ENCODE data around the gene SPRR2F. TPM values are rescaled to one million over a fixed set of nuclear protein-coding genes. Genes with fewer than 3 reads are reported as not detected.
"Not testable (repeated sequence)": the region's sequence is repeated elsewhere in the genome, so short reads cannot be mapped to it uniquely, and the experiment has no call there.

Gene SPRR2F
- total and polyA plus RNA-seq, 2 donors (not counting 1 experiment from before 2014, with no cell fraction given), result not detected

GRCh38 chr1:153119491-153119971 is 6.2 kb upstream of the SPRR2F start:
- Mint-ChIP-seq H3K4me3 (no peak overlapping the region), H3K27ac (no peak overlapping the region), H3K4me1 (no peaks in the 10 kb centered on the region), H3K9me3 (ENCODE audit: insufficient read depth) (peaks cover 2% of the 10 kb centered on the region), H3K27me3 (peaks cover 30% of the 10 kb centered on the region)
- no peak overlapping the region for H2AFZ ChIP-seq (ENCODE audit: insufficient read depth, low read depth, low read length, poor library complexity, severe bottlenecking)
- no peak overlapping the region for H3K27ac ChIP-seq (ENCODE audit: low read length in 2 of 2)
- no peaks in the 10 kb centered on the region for H3K4me1 ChIP-seq (ENCODE audit: control insufficient read depth in 2 of 2, insufficient read depth in 2 of 2, low read length in 2 of 2)
- H3K36me3 ChIP-seq (replicated peaks in 1 of 2; ENCODE audit: control extremely low read depth in 1 of 2, control insufficient read depth in 1 of 2, extremely low read depth in 1 of 2, insufficient read depth in 2 of 2, low read length in 1 of 2), result no peaks in the 10 kb centered on the region
- POLR2A ChIA-PET, result no interaction called here
- peaks cover 0 to 3% (median 1%) of the 10 kb centered on the region in 3 donors for H3K9me3 ChIP-seq (ENCODE audit: control extremely low read depth in 1 of 3, control insufficient read depth in 2 of 3, insufficient read depth in 1 of 3, low read length in 2 of 3)
- H3K4me2 ChIP-seq (replicated peaks; ENCODE audit: low read depth, low read length, poor library complexity, severe bottlenecking), result no peak overlapping the region
- H3K79me2 ChIP-seq (ENCODE audit: control insufficient read depth, insufficient read depth, low read length), result no peaks in the 10 kb centered on the region
- H3K27me3 ChIP-seq (replicated peaks in 1 of 4; ENCODE audit: control extremely low read depth in 1 of 4, control insufficient read depth in 3 of 4, insufficient read depth in 4 of 4, low read length in 3 of 4), result peaks cover 0 to 10% (median 3%) of the 10 kb centered on the region in 4 experiments
- CTCF ChIA-PET, result no interaction called here
- TF ChIP-seq CTCF (IDR thresholded peaks at IDR 0.05) (no peak), EZH2 (IDR thresholded peaks at IDR 0.05; ENCODE audit: borderline replicate concordance, insufficient read depth, low read depth, low read length, poor library complexity, severe bottlenecking) (no peak)
- H3K4me3 ChIP-seq (ENCODE audit: control extremely low read depth in 1 of 5, extremely low read depth in 1 of 5, insufficient read depth in 1 of 5, low read depth in 2 of 5, low read length in 4 of 5), result no peak overlapping the region
- DNase-seq (no peak), ATAC-seq (ENCODE audit: low read depth) (no peak)
- WGBS (ENCODE audit: insufficient coverage), result 69% methylated on average over 2 of the region's 3 CpGs
- no peaks in the 10 kb centered on the region for H4K20me1 ChIP-seq (ENCODE audit: control insufficient read depth, insufficient read depth, low read length, poor library complexity, severe bottlenecking)
- H3K9ac ChIP-seq (ENCODE audit: low read length), result no peak overlapping the region
- intact Hi-C loops (cut with micrococcal nuclease), result no loop called here

- H3K27me3 Mint-ChIP-seq, result peaks cover 28% of the 10 kb centered on the region
- H3K4me1 ChIP-seq (ENCODE audit: control insufficient read depth in 2 of 2, insufficient read depth in 2 of 2, low read length in 2 of 2); ATAC-seq (ENCODE audit: low read depth); H3K79me2 ChIP-seq (ENCODE audit: control insufficient read depth, insufficient read depth, low read length); CTCF ChIA-PET; H3K4me2 ChIP-seq (replicated peaks; ENCODE audit: low read depth, low read length, poor library complexity, severe bottlenecking); H3K4me3 Mint-ChIP-seq; POLR2A ChIA-PET; H3K36me3 ChIP-seq (replicated peaks in 1 of 2; ENCODE audit: control extremely low read depth in 1 of 2, control insufficient read depth in 1 of 2, extremely low read depth in 1 of 2, insufficient read depth in 2 of 2, low read length in 1 of 2); H3K4me3 ChIP-seq (ENCODE audit: control extremely low read depth in 1 of 5, extremely low read depth in 1 of 5, insufficient read depth in 1 of 5, low read depth in 2 of 5, low read length in 4 of 5); DNase-seq; H3K27ac Mint-ChIP-seq; H4K20me1 ChIP-seq (ENCODE audit: control insufficient read depth, insufficient read depth, low read length, poor library complexity, severe bottlenecking); H3K9me3 Mint-ChIP-seq (ENCODE audit: insufficient read depth); H3K4me1 Mint-ChIP-seq; H3K9me3 ChIP-seq (ENCODE audit: control extremely low read depth in 1 of 3, control insufficient read depth in 2 of 3, insufficient read depth in 1 of 3, low read length in 2 of 3); H3K27ac ChIP-seq (ENCODE audit: low read length in 2 of 2); H3K9ac ChIP-seq (ENCODE audit: low read length); intact Hi-C loops (cut with micrococcal nuclease); H2AFZ ChIP-seq (ENCODE audit: insufficient read depth, low read depth, low read length, poor library complexity, severe bottlenecking); H3K27me3 ChIP-seq (replicated peaks in 1 of 4; ENCODE audit: control extremely low read depth in 1 of 4, control insufficient read depth in 3 of 4, insufficient read depth in 4 of 4, low read length in 3 of 4): not testable (repeated sequence)
Observed at GRCh38 chr1:153115264-153115663, 1.9 kb upstream of the SPRR2F start.

GRCh38 chr1:153112454-153112853 is 862 bp downstream of the SPRR2F start:
- H3K27ac Mint-ChIP-seq; H3K27ac ChIP-seq (ENCODE audit: low read length in 2 of 2); H3K79me2 ChIP-seq (ENCODE audit: control insufficient read depth, insufficient read depth, low read length); H3K9me3 Mint-ChIP-seq (ENCODE audit: insufficient read depth); H3K4me3 Mint-ChIP-seq; intact Hi-C loops (cut with micrococcal nuclease); POLR2A ChIA-PET; H3K9me3 ChIP-seq (ENCODE audit: control extremely low read depth in 1 of 3, control insufficient read depth in 2 of 3, insufficient read depth in 1 of 3, low read length in 2 of 3); H3K4me3 ChIP-seq (ENCODE audit: control extremely low read depth in 1 of 5, extremely low read depth in 1 of 5, insufficient read depth in 1 of 5, low read depth in 2 of 5, low read length in 4 of 5); DNase-seq; CTCF ChIA-PET; H2AFZ ChIP-seq (ENCODE audit: insufficient read depth, low read depth, low read length, poor library complexity, severe bottlenecking); H3K4me2 ChIP-seq (replicated peaks; ENCODE audit: low read depth, low read length, poor library complexity, severe bottlenecking); H3K9ac ChIP-seq (ENCODE audit: low read length); H3K36me3 ChIP-seq (replicated peaks in 1 of 2; ENCODE audit: control extremely low read depth in 1 of 2, control insufficient read depth in 1 of 2, extremely low read depth in 1 of 2, insufficient read depth in 2 of 2, low read length in 1 of 2); H3K27me3 ChIP-seq (replicated peaks in 1 of 4; ENCODE audit: control extremely low read depth in 1 of 4, control insufficient read depth in 3 of 4, insufficient read depth in 4 of 4, low read length in 3 of 4); ATAC-seq (ENCODE audit: low read depth); H4K20me1 ChIP-seq (ENCODE audit: control insufficient read depth, insufficient read depth, low read length, poor library complexity, severe bottlenecking); H3K4me1 Mint-ChIP-seq; H3K4me1 ChIP-seq (ENCODE audit: control insufficient read depth in 2 of 2, insufficient read depth in 2 of 2, low read length in 2 of 2): not testable (repeated sequence)
- WGBS (ENCODE audit: insufficient coverage), result 69% methylated on average over 3 of the region's 5 CpGs
- H3K27me3 Mint-ChIP-seq, result peaks cover 10% of the 10 kb centered on the region

Measured in B cell (primary cell).